OCI-LY1 (cell line): Measurements from ENCODE around the gene KCNIP4.

Source experiments
- H2AFZ ChIP-seq: fragments of 200-600 bp; sonication (generic), shearing (Covaris generic); 2 replicates; pipeline ENCODE4 v1.6.0; 2014; ENCODE audit warnings: antibody characterized with exemption, mild to moderate bottlenecking, low read length
- H3F3A ChIP-seq: fragments of 200-600 bp; sonication (generic), shearing (Covaris generic); 2 replicates; pipeline ENCODE4 v1.6.0; 2014; ENCODE audit warnings: mild to moderate bottlenecking, antibody characterized with exemption, low read length, moderate library complexity; ENCODE audit not compliant: insufficient read depth
- H3K27ac ChIP-seq: fragments of 200-600 bp; sonication (generic); 2 replicates; pipeline ENCODE4 v1.5.1; 2014; ENCODE audit warnings: low read length, mixed run types, mild to moderate bottlenecking, low read depth; ENCODE audit not compliant: poor library complexity, severe bottlenecking
- H3K27me3 ChIP-seq: fragments of 200-600 bp; sonication (generic); 2 replicates; pipeline ENCODE4 v1.6.0; 2014; ENCODE audit warnings: antibody characterized with exemption, mild to moderate bottlenecking, low read length, moderate library complexity; ENCODE audit not compliant: insufficient read depth
- H3K36me3 ChIP-seq: fragments of 200-600 bp; sonication (generic); 2 replicates; pipeline ENCODE4 v1.6.1; 2014; ENCODE audit warnings: mild to moderate bottlenecking, antibody characterized with exemption, low read length, moderate library complexity, mixed read lengths; ENCODE audit not compliant: insufficient read depth
- H3K4me1 ChIP-seq: fragments of 200-600 bp; sonication (generic); 2 replicates; pipeline ENCODE4 v1.5.1; 2014; ENCODE audit warnings: mild to moderate bottlenecking, low read length, moderate library complexity; ENCODE audit not compliant: insufficient read depth, severe bottlenecking
- H3K4me2 ChIP-seq: fragments of 200-600 bp; sonication (generic), shearing (Covaris generic); 2 replicates; pipeline ENCODE4 v1.6.1; 2014; ENCODE audit warnings: low read length
- H3K4me3 ChIP-seq: fragments of 200-600 bp; sonication (generic); 2 replicates; pipeline ENCODE4 v1.5.1; 2014; ENCODE audit warnings: low read length, low read depth, mild to moderate bottlenecking, mixed read lengths; ENCODE audit not compliant: poor library complexity, severe bottlenecking
- H3K79me2 ChIP-seq: fragments of 200-600 bp; shearing (Covaris generic); 2 replicates; pipeline ENCODE4 v1.6.1; 2016; ENCODE audit warnings: mixed run types, low read length, mixed read lengths; ENCODE audit not compliant: insufficient read depth
- H3K9ac ChIP-seq: fragments of 200-600 bp; sonication (generic), shearing (Covaris generic); 2 replicates; pipeline ENCODE4 v1.6.1; 2014; ENCODE audit warnings: mild to moderate bottlenecking, low read length, mixed read lengths
- H3K9me2 ChIP-seq: fragments of 200-600 bp; sonication (generic), shearing (Covaris generic); 2 replicates; pipeline ENCODE4 v1.6.1; 2014; ENCODE audit warnings: low read depth, mild to moderate bottlenecking, low read length, mixed read lengths
- H3K9me3 ChIP-seq: fragments of 200-600 bp; shearing (Covaris generic); 2 replicates; pipeline ENCODE4 v1.6.1; 2014; ENCODE audit warnings: low read length, mixed read lengths
- H4K20me1 ChIP-seq: fragments of 200-600 bp; sonication (generic), shearing (Covaris generic); 2 replicates; pipeline ENCODE4 v1.6.0; 2016; ENCODE audit warnings: mild to moderate bottlenecking, low read length; ENCODE audit not compliant: insufficient read depth
- EZH2 ChIP-seq: fragments of 200-600 bp; sonication (generic), shearing (Covaris generic); IDR thresholded peaks from 2 replicates; pipeline ENCODE4 v1.8.0; 2017; ENCODE audit warnings: borderline replicate concordance, mixed run types, mild to moderate bottlenecking, antibody characterized with exemption, low read length, moderate library complexity, mixed read lengths
- TF ChIP-seq, protein P1 (sequence below): fragments of 200-600 bp; sonication (generic), shearing (Covaris generic); IDR thresholded peaks from 2 replicates; pipeline ENCODE4 v1.5.1; 2017; ENCODE audit warnings: mild to moderate bottlenecking, antibody characterized with exemption, low read length, moderate library complexity, mixed read lengths

KCNIP4 gene

GRCh38 chr4:21522296-21522695 is 426.3 kb downstream of the KCNIP4 start:
- H3K36me3 ChIP-seq: no peaks in the 10 kb centered on the region
- H4K20me1 ChIP-seq: no peaks in the 10 kb centered on the region
- TF ChIP-seq, protein P1, sequence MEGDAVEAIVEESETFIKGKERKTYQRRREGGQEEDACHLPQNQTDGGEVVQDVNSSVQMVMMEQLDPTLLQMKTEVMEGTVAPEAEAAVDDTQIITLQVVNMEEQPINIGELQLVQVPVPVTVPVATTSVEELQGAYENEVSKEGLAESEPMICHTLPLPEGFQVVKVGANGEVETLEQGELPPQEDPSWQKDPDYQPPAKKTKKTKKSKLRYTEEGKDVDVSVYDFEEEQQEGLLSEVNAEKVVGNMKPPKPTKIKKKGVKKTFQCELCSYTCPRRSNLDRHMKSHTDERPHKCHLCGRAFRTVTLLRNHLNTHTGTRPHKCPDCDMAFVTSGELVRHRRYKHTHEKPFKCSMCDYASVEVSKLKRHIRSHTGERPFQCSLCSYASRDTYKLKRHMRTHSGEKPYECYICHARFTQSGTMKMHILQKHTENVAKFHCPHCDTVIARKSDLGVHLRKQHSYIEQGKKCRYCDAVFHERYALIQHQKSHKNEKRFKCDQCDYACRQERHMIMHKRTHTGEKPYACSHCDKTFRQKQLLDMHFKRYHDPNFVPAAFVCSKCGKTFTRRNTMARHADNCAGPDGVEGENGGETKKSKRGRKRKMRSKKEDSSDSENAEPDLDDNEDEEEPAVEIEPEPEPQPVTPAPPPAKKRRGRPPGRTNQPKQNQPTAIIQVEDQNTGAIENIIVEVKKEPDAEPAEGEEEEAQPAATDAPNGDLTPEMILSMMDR: no peak
- no peak for TF ChIP-seq EZH2
- no peaks in the 10 kb centered on the region for H3K4me1 ChIP-seq
- no peaks in the 10 kb centered on the region for H3K79me2 ChIP-seq
- no peaks in the 10 kb centered on the region for H3K9me3 ChIP-seq
- H3K9ac ChIP-seq: no peak overlapping the region
- H3K9me2 ChIP-seq: no peaks in the 10 kb centered on the region
- no peak overlapping the region for H3K27ac ChIP-seq
- H3K4me3 ChIP-seq: no peak overlapping the region
- no peak overlapping the region for H2AFZ ChIP-seq
- H3K4me2 ChIP-seq: no peak overlapping the region
- H3F3A ChIP-seq: no peaks in the 10 kb centered on the region
- H3K27me3 ChIP-seq: no peaks in the 10 kb centered on the region

- Histone ChIP-seq H3K36me3 (no peaks in the 10 kb centered on the region), H4K20me1 (no peaks in the 10 kb centered on the region), H3K4me1 (no peaks in the 10 kb centered on the region), H3K79me2 (no peaks in the 10 kb centered on the region), H3K27me3 (no peaks in the 10 kb centered on the region), H3K9me2 (no peaks in the 10 kb centered on the region), H3K4me2 (no peak overlapping the region), H3K4me3 (no peak overlapping the region), H2AFZ (no peak overlapping the region), H3K27ac (no peak overlapping the region), H3K9me3 (no peaks in the 10 kb centered on the region), H3K9ac (no peak overlapping the region), H3F3A (no peaks in the 10 kb centered on the region)
- TF ChIP-seq EZH2: no peak
- TF ChIP-seq, protein P1: no peak
Observed at GRCh38 chr4:21517126-21517859, 431.3 kb downstream of the KCNIP4 start.

GRCh38 chr4:21514022-21514694 is 434.4 kb downstream of the KCNIP4 start:
- no peaks in the 10 kb centered on the region for H4K20me1 ChIP-seq
- H3K4me3 ChIP-seq: no peak overlapping the region
- TF ChIP-seq, protein P1: no peak
- TF ChIP-seq EZH2: no peak
- no peaks in the 10 kb centered on the region for H3K9me3 ChIP-seq
- H2AFZ ChIP-seq: no peak overlapping the region
- no peak overlapping the region for H3K4me2 ChIP-seq
- no peaks in the 10 kb centered on the region for H3K79me2 ChIP-seq
- H3K27me3 ChIP-seq: no peaks in the 10 kb centered on the region
- no peaks in the 10 kb centered on the region for H3K36me3 ChIP-seq
- H3K9me2 ChIP-seq: no peaks in the 10 kb centered on the region
- no peaks in the 10 kb centered on the region for H3K4me1 ChIP-seq
- H3F3A ChIP-seq: no peaks in the 10 kb centered on the region
- H3K9ac ChIP-seq: no peak overlapping the region
- H3K27ac ChIP-seq: no peak overlapping the region
